Kidney epithelial cell (primary cell): ENCODE data around the gene TAPBPL. TPM values are rescaled to one million over a fixed set of nuclear protein-coding genes. Genes with fewer than 3 reads are reported as not detected.

Experiments
- DNase-seq: peaks from one replicate; pipeline ENCODE4 v3.0.0-alpha.2; 2010; ENCODE audit warnings: low read depth
- H3K27me3 ChIP-seq: 2 replicates; pipeline ENCODE4 v1.6.0; 2011; ENCODE audit warnings: low read length; ENCODE audit not compliant: control insufficient read depth, insufficient read depth
- H3K36me3 ChIP-seq: 2 replicates; pipeline ENCODE4 v1.5.1; 2011; ENCODE audit warnings: low read length; ENCODE audit not compliant: control insufficient read depth, insufficient read depth
- H3K4me3 ChIP-seq: 2 replicates; pipeline ENCODE4 v1.5.1; 2011; ENCODE audit warnings: low read depth, mild to moderate bottlenecking, control low read depth, low read length
- CTCF ChIP-seq: IDR thresholded peaks from 2 replicates; pipeline ENCODE4 v1.5.1; 2011; ENCODE audit warnings: mild to moderate bottlenecking, moderate library complexity, low read length, control low read depth, inconsistent platforms; ENCODE audit not compliant: insufficient read depth, poor library complexity, severe bottlenecking
- total RNA-seq: library from RNA; depleted of rRNA; stranded (reverse); fragments of >200 nt; gene quantifications from 2 replicates; pipeline ENCODE4 v1.2.3, GENCODE V29; 2015

The TAPBPL gene
- total RNA-seq, 1 donor from 2014 or later: 14.4 TPM

GRCh38 chr12:6468283-6468575 lies 16.4 kb downstream of the TAPBPL start:
- DNase-seq: no peak
- H3K36me3 ChIP-seq: peaks cover 2% of the 10 kb centered on the region
- no peaks in the 10 kb centered on the region for H3K27me3 ChIP-seq
- no peak overlapping the region for H3K4me3 ChIP-seq
- no peak for TF ChIP-seq CTCF

- H3K27me3 ChIP-seq: no peaks in the 10 kb centered on the region
- no peak for DNase-seq
- no peak for TF ChIP-seq CTCF
- no peak overlapping the region for H3K4me3 ChIP-seq
- H3K36me3 ChIP-seq: peaks cover 2% of the 10 kb centered on the region
Observed at GRCh38 chr12:6469092-6469491, 17.2 kb downstream of the TAPBPL start.

- H3K4me3 ChIP-seq: peak overlapping the region; percentile 53
- DNase-seq: no peak
- TF ChIP-seq CTCF: no peak
- H3K27me3 ChIP-seq: no peaks in the 10 kb centered on the region
- no peaks in the 10 kb centered on the region for H3K36me3 ChIP-seq
Observed at GRCh38 chr12:6469609-6470374, 17.9 kb downstream of the TAPBPL start.

GRCh38 chr12:6470375-6471163 lies 18.7 kb downstream of the TAPBPL start, which contains the start of gene VAMP1:
VAMP1 (minus strand) TSS chr12:6470677; CDS start chr12:6470531, 146 bp downstream.
- Histone ChIP-seq H3K36me3 (no peaks in the 10 kb centered on the region), H3K27me3 (no peaks in the 10 kb centered on the region), H3K4me3 (peak within 1 kb of the TSS; percentile 53)
- TF ChIP-seq CTCF: no peak
- DNase-seq: peak; percentile 81

- DNase-seq: no peak
- TF ChIP-seq CTCF: no peak
- Histone ChIP-seq H3K4me3 (no peak overlapping the region), H3K36me3 (no peaks in the 10 kb centered on the region), H3K27me3 (no peaks in the 10 kb centered on the region)
Observed at GRCh38 chr12:6471989-6472360, 20.1 kb downstream of the TAPBPL start.
